PC-9 (cell line): ENCODE measurements around the gene PROSER2. TPM values are rescaled to one million over a fixed set of nuclear protein-coding genes. Genes with fewer than 3 reads are reported as not detected.

Source experiments
- BruUV-seq: library from RNA; stranded (reverse); fragments of 400-500 nt; replicated peaks from 2 replicates; lab custom pipeline; 2021; lab: Mats Ljungman, UMichigan
- CTCF ChIA-PET: fragments of 300-600 bp; sonication (Branson Sonifier 250); formaldehyde crosslinking; loops from one replicate; lab custom pipeline; 2022; ENCODE audit warnings: antibody characterized with exemption; lab: Charles Lee
- POLR2A ChIA-PET: fragments of 300-600 bp; sonication (Branson Sonifier 250); formaldehyde crosslinking; loops from one replicate; lab custom pipeline; 2022; ENCODE audit warnings: antibody characterized with exemption; ENCODE audit not compliant: unreplicated experiment; lab: Charles Lee
- DNase-seq, 2 experiments: peaks; one replicate each; pipeline versions ENCODE4 v3.0.0 to v3.0.0-alpha.2; 2015 to 2022; ENCODE audit warnings: mixed read lengths in 1 of 2
- H2AFZ ChIP-seq: fragments of 200-600 bp; sonication (generic); 2 replicates; pipeline ENCODE4 v1.8.1; 2017; ENCODE audit warnings: antibody characterized with exemption
- H3F3A ChIP-seq: fragments of 200-600 bp; sonication (generic); 2 replicates; pipeline ENCODE4 v1.8.1; 2017; ENCODE audit warnings: antibody characterized with exemption, mild to moderate bottlenecking, low read depth; ENCODE audit not compliant: insufficient read depth
- H3K27ac ChIP-seq: fragments of 200-600 bp; sonication (generic); 2 replicates; pipeline ENCODE4 v1.6.1; 2016; ENCODE audit warnings: mixed run types
- H3K27me3 ChIP-seq: fragments of 200-600 bp; sonication (generic); 2 replicates; pipeline ENCODE4 v1.6.1; 2016; ENCODE audit warnings: low read depth, mixed run types; ENCODE audit not compliant: insufficient read depth
- H3K36me3 ChIP-seq: fragments of 200-600 bp; sonication (generic); 2 replicates; pipeline ENCODE4 v1.6.1; 2016; ENCODE audit warnings: low read depth, mixed run types
- H3K4me1 ChIP-seq: fragments of 200-600 bp; sonication (generic); replicated peaks from 2 replicates; pipeline ENCODE4 v1.6.1; 2016; ENCODE audit warnings: mixed run types; ENCODE audit not compliant: insufficient read depth
- H3K4me2 ChIP-seq: fragments of 200-600 bp; sonication (generic); 2 replicates; pipeline ENCODE4 v1.6.1; 2017; ENCODE audit warnings: mixed run types
- H3K4me3 ChIP-seq: fragments of 200-600 bp; sonication (generic); 2 replicates; pipeline ENCODE4 v1.6.1; 2016; ENCODE audit warnings: mixed run types
- H3K79me2 ChIP-seq: fragments of 200-600 bp; sonication (generic); 2 replicates; pipeline ENCODE4 v1.6.1; 2017; ENCODE audit warnings: low read depth, mixed run types
- H3K9me2 ChIP-seq: fragments of 200-600 bp; sonication (generic); 2 replicates; pipeline ENCODE4 v1.8.1; 2017; ENCODE audit warnings: mild to moderate bottlenecking; ENCODE audit not compliant: insufficient read depth
- H3K9me3 ChIP-seq: fragments of 200-600 bp; sonication (generic); 2 replicates; pipeline ENCODE4 v1.8.1; 2016; ENCODE audit warnings: low read depth; ENCODE audit not compliant: insufficient read depth
- H4K20me1 ChIP-seq: fragments of 200-600 bp; sonication (generic); 2 replicates; pipeline ENCODE4 v1.8.1; 2017; ENCODE audit not compliant: insufficient read depth
- EZH2 ChIP-seq: fragments of 200-600 bp; sonication (generic); IDR thresholded peaks from 2 replicates; pipeline ENCODE4 v1.8.0; 2017; ENCODE audit warnings: antibody characterized with exemption, low read depth
- intact Hi-C: fragments of 100-400 bp; cut with micrococcal nuclease; formaldehyde crosslinking; loops from one replicate; pipeline ENCODE4 v1.10.0; 2022; ENCODE audit not compliant: unreplicated experiment
- total RNA-seq: library from RNA; stranded (reverse); gene quantifications from 2 replicates; pipeline ENCODE4 v1.2.3, GENCODE V29; 2021
- TF ChIP-seq, protein P1 (sequence below): fragments of 200-600 bp; sonication (generic); conservative IDR thresholded peaks from 2 replicates; pipeline ENCODE4 v1.6.1; 2017; ENCODE audit warnings: mixed run types, antibody characterized with exemption, mild to moderate bottlenecking, moderate library complexity

Gene PROSER2
- total RNA-seq, 1 experiment from 2014 or later = 66.6 TPM

DNA sequence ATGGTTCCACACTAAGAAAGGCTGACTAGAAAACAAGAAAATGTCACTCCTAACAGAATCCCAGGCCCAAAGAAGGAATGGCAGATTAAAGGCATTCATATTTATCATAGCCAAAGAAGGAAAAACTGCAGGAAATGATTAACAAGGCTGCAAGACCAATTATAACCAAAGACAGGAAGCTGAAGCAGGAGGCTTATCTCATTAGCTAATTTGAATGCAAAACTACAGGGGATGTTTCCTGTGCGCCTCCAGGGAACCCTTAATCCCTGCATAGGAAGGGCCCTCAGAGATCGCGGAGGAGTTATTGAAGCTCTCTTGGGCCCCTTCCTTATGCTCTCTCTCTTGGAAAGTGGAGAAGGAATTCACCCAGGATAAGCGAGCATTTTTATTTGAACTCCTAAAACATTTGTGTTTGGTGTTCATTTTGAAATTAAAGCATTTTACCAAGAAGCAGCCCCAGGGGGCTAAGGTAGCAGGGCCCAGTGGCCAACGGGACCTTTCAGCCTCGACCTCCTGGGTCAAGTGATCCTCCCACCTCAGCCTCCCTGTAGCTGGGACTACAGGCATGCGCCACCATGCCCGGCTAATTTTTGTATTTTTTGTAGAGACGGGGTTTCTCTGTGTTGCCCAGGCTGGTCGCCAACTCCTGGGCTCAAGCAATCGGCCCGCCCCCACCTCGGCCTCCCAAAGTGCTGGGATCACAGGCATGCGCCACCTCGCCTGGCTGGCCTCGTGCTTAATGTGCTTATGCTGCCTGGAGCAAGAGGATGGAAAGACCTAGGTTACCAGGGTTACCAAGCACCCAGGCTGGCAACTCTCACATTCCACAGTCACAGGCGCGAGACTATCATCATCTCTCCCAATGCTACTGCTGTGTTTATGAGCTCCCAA lies 24.1 kb upstream of the PROSER2 start:
- Histone ChIP-seq H3K9me2 (no peaks in the 10 kb centered on the region), H3K4me1 (peaks cover 10% of the 10 kb centered on the region), H3K4me2 (no peak overlapping the region), H3K79me2 (no peaks in the 10 kb centered on the region), H3K27ac (no peak overlapping the region), H4K20me1 (no peaks in the 10 kb centered on the region), H3K27me3 (no peaks in the 10 kb centered on the region), H3K36me3 (no peaks in the 10 kb centered on the region), H2AFZ (no peak overlapping the region), H3K9me3 (no peaks in the 10 kb centered on the region), H3K4me3 (no peak overlapping the region), H3F3A (peaks cover 8% of the 10 kb centered on the region; the same call in 1 of the 2 replicates)
- no TSS peak for BruUV-seq
- intact Hi-C loops = no loop called here
- no peak for TF ChIP-seq EZH2
- TF ChIP-seq, protein P1, sequence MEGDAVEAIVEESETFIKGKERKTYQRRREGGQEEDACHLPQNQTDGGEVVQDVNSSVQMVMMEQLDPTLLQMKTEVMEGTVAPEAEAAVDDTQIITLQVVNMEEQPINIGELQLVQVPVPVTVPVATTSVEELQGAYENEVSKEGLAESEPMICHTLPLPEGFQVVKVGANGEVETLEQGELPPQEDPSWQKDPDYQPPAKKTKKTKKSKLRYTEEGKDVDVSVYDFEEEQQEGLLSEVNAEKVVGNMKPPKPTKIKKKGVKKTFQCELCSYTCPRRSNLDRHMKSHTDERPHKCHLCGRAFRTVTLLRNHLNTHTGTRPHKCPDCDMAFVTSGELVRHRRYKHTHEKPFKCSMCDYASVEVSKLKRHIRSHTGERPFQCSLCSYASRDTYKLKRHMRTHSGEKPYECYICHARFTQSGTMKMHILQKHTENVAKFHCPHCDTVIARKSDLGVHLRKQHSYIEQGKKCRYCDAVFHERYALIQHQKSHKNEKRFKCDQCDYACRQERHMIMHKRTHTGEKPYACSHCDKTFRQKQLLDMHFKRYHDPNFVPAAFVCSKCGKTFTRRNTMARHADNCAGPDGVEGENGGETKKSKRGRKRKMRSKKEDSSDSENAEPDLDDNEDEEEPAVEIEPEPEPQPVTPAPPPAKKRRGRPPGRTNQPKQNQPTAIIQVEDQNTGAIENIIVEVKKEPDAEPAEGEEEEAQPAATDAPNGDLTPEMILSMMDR = no peak
- CTCF ChIA-PET = interaction anchor here (0.5 to 1.0 kb wide), 2 partner anchors 16 to 113 kb away, joined by 3 read pairs; no protein-coding TSS in a partner anchor
- no peak for DNase-seq
- POLR2A ChIA-PET = interaction anchor here (0.6 kb wide), 1 partner anchor 83 kb away, joined by 3 read pairs; no protein-coding TSS in a partner anchor

DNA sequence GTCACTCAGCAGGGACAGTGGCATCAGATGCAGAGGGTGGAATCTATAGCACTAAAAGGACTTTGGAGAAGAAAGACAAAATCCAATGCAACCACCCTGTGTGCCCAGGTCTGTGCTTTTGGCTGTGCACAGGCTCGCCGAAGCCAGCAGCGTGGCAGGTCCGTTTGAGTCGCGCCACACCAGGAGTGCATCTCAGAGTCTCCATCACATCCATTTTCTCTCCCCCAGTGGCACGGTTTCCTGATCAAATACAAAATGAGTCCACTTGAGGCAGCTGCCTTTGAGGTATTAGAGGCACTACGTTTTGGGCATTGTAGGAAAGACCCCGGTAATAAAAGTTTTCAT lies 23.4 kb upstream of the PROSER2 start:
- intact Hi-C loops = no loop called here
- H2AFZ ChIP-seq = no peak overlapping the region
- no peaks in the 10 kb centered on the region for H3K27me3 ChIP-seq
- no peak for DNase-seq
- no peak for TF ChIP-seq EZH2
- peaks cover 4% of the 10 kb centered on the region for H3K4me1 ChIP-seq
- H3K27ac ChIP-seq = no peak overlapping the region
- peaks cover 3% of the 10 kb centered on the region; the same call in 1 of the 2 replicates for H3F3A ChIP-seq
- POLR2A ChIA-PET = no interaction called here
- H3K9me3 ChIP-seq = no peaks in the 10 kb centered on the region
- H3K9me2 ChIP-seq = no peaks in the 10 kb centered on the region
- H4K20me1 ChIP-seq = no peaks in the 10 kb centered on the region
- H3K4me2 ChIP-seq = no peak overlapping the region
- no peaks in the 10 kb centered on the region for H3K79me2 ChIP-seq
- H3K36me3 ChIP-seq = no peaks in the 10 kb centered on the region
- H3K4me3 ChIP-seq = no peak overlapping the region
- CTCF ChIA-PET = interaction anchor here (0.5 kb wide), 1 partner anchor 112 kb away, joined by 3 read pairs; no protein-coding TSS in a partner anchor
- BruUV-seq = no TSS peak

DNA sequence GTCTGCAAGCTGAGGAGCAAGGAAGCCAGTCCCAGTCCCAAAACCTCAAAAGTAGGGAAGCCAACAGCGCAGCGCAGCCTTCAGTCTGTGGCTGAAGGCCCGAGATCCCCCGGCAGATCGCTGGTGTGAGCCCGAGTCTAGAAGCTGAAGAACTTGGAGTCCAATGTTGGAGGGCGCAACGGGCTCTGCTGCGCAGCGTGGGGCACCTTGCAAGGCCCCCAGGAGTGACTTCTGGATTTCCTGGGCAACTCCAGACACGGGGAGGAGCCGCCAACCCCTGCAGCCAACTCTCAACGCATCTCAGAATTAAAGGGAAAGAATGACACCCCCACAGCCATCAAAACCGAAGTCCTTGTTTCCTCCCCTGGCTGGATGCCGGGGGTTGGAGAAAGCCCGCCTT lies 18.8 kb upstream of the PROSER2 start:
- no peak overlapping the region for H3K27ac ChIP-seq
- no peak for DNase-seq
- BruUV-seq = no TSS peak
- no peak overlapping the region for H2AFZ ChIP-seq
- H3K79me2 ChIP-seq = no peaks in the 10 kb centered on the region
- H4K20me1 ChIP-seq = no peaks in the 10 kb centered on the region
- H3K4me3 ChIP-seq = no peak overlapping the region
- no peaks in the 10 kb centered on the region for H3K36me3 ChIP-seq
- H3K9me2 ChIP-seq = no peaks in the 10 kb centered on the region
- H3F3A ChIP-seq = no peaks in the 10 kb centered on the region
- H3K27me3 ChIP-seq = no peaks in the 10 kb centered on the region
- no peaks in the 10 kb centered on the region for H3K9me3 ChIP-seq
- intact Hi-C loops = no loop called here
- TF ChIP-seq EZH2 = no peak
- TF ChIP-seq, protein P1 = no peak
- POLR2A ChIA-PET = interaction anchor here (0.7 kb wide), 1 partner anchor 138 kb away, joined by 4 read pairs; no protein-coding TSS in a partner anchor
- CTCF ChIA-PET = no interaction called here
- H3K4me1 ChIP-seq = 0 out of 2 replicates have a peak, but pooled peaks cover under 1% of the 10 kb centered on the region
- no peak overlapping the region for H3K4me2 ChIP-seq
